HepG2 (cell line): ENCODE measurements around the gene PRSS8. TPM values are rescaled to one million over a fixed set of nuclear protein-coding genes. Genes with fewer than 3 reads are reported as not detected.

Source experiments
- ATAC-seq: fragments of 200-7000 bp; cut with Tn5 transposase; 3 replicates; pipeline ENCODE4 v1.9.1; 2020; ENCODE audit warnings: mild to moderate bottlenecking, moderate library complexity
- BruUV-seq: library from RNA; stranded (reverse); fragments of 400-500 nt; replicated peaks from 2 replicates; lab custom pipeline; 2021; lab: Mats Ljungman, UMichigan
- CTCF ChIA-PET: fragments of 300-600 bp; formaldehyde crosslinking; extraction: SDS; loops from one replicate; lab custom pipeline; 2021; ENCODE audit warnings: low total read pairs, inconsistent platforms, low intra/inter-chr PET ratio; lab: Yijun Ruan, JAX
- POLR2A ChIA-PET: fragments of 350-600 bp; sonication (Branson Sonifier 250); formaldehyde crosslinking; loops from one replicate; lab custom pipeline; 2020; ENCODE audit warnings: antibody characterized with exemption, inconsistent platforms; lab: Yijun Ruan, JAX
- DNase-seq: peaks from one replicate; pipeline ENCODE4 v3.0.0-alpha.2; 2015; ENCODE audit warnings: low spot score
- FAIRE-seq: peaks from 3 replicates; lab custom pipeline; 2011; peaks lifted over from hg19 to GRCh38; lab: Jason Lieb, UNC
- H2AFZ ChIP-seq: one replicate; pipeline ENCODE4 v1.6.1; 2011; ENCODE audit warnings: low read length, inconsistent platforms
- H3K27ac ChIP-seq: fragments of 300-600 bp; 3 replicates; pipeline ENCODE4 v1.8.0; 2011; ENCODE audit warnings: mixed run types, mild to moderate bottlenecking, mixed read lengths, low read length, inconsistent platforms; ENCODE audit not compliant: insufficient read depth; ENCODE audit errors: extremely low read length
- H3K27me3 ChIP-seq, 2 experiments: fragments of 200-600 bp in 1 of 2; 2 replicates in 1 of 2; 3 replicates in 1 of 2; pipeline versions ENCODE4 v1.6.0 to v1.8.0; 2011; ENCODE audit warnings: low read length in 2 of 2, mild to moderate bottlenecking in 2 of 2, moderate library complexity in 2 of 2, inconsistent platforms in 1 of 2; ENCODE audit not compliant: insufficient read depth in 2 of 2, control insufficient read depth in 1 of 2
- H3K36me3 ChIP-seq, 2 experiments: fragments of 200-600 bp in 1 of 2; replicated peaks in 1 of 2; 2 replicates in 1 of 2; 3 replicates in 1 of 2; pipeline versions ENCODE4 v1.5.1 to v1.8.0; 2011; ENCODE audit warnings: low read length in 2 of 2, inconsistent platforms in 1 of 2; ENCODE audit not compliant: insufficient read depth in 2 of 2, control insufficient read depth in 1 of 2
- H3K4me1 ChIP-seq: 2 replicates; pipeline ENCODE4 v1.5.1; 2012; ENCODE audit warnings: low read length, inconsistent platforms; ENCODE audit not compliant: insufficient read depth
- H3K4me2 ChIP-seq: 2 replicates; pipeline ENCODE4 v1.6.0; 2011; ENCODE audit warnings: low read depth, low read length, inconsistent platforms
- H3K4me3 ChIP-seq, 3 experiments: fragments of 200-600 bp in 1 of 3; sonication (generic), shearing (Covaris generic) in 1 of 3; replicated peaks in 1 of 3; 2 replicates each; pipeline ENCODE4 v1.5.1; 2011 to 2016; ENCODE audit warnings: low read length in 3 of 3, inconsistent platforms in 2 of 3, low read depth in 2 of 3, mild to moderate bottlenecking in 2 of 3, control low read depth in 1 of 3, mixed read lengths in 1 of 3; ENCODE audit not compliant: insufficient read depth in 1 of 3
- H3K79me2 ChIP-seq: one replicate; pipeline ENCODE4 v1.6.1; 2011; ENCODE audit warnings: low read length, inconsistent platforms; ENCODE audit not compliant: insufficient read depth
- H3K9ac ChIP-seq: 2 replicates; pipeline ENCODE4 v1.6.0; 2011; ENCODE audit warnings: mild to moderate bottlenecking, low read depth, low read length, inconsistent platforms; ENCODE audit not compliant: insufficient read depth
- H3K9me3 ChIP-seq: 2 replicates; pipeline ENCODE4 v1.5.1; 2012; ENCODE audit warnings: mild to moderate bottlenecking, low read length
- H4K20me1 ChIP-seq: 2 replicates; pipeline ENCODE4 v1.6.0; 2011; ENCODE audit warnings: inconsistent platforms, mild to moderate bottlenecking, low read length, moderate library complexity; ENCODE audit not compliant: insufficient read depth
- CEBPG ChIP-seq: IDR thresholded peaks from 2 replicates; pipeline ENCODE4 v1.6.1; 2016
- ESRRA ChIP-seq: sonication (generic); formaldehyde crosslinking; IDR thresholded peaks from 2 replicates; pipeline ENCODE4 v1.5.1; 2020; ENCODE audit warnings: mild to moderate bottlenecking, low read depth, missing genetic modification reagents
- HNRNPUL1 ChIP-seq: fragments of 200-400 bp; formaldehyde crosslinking; IDR thresholded peaks from 2 replicates; pipeline ENCODE4 v1.6.1; 2017; ENCODE audit warnings: low read depth, mild to moderate bottlenecking, low read length, moderate library complexity
- KLF12 ChIP-seq: sonication (generic); formaldehyde crosslinking; IDR thresholded peaks from 2 replicates; pipeline ENCODE4 v1.4.0; 2020; ENCODE audit warnings: missing genetic modification reagents, borderline replicate concordance
- LCORL ChIP-seq, 2 experiments: fragments of 450-650 bp in 1 of 2; sonication (generic) in 1 of 2; formaldehyde crosslinking in 1 of 2; IDR thresholded peaks; 2 replicates each; pipeline versions ENCODE4 v1.5.0 to v1.6.1; 2017 to 2020; ENCODE audit warnings: antibody characterized with exemption in 1 of 2, missing genetic modification reagents in 1 of 2
- MIXL1 ChIP-seq: IDR thresholded peaks from 2 replicates; pipeline ENCODE4 v1.6.1; 2016
- SYNCRIP ChIP-seq: fragments of 200-400 bp; formaldehyde crosslinking; IDR thresholded peaks from 2 replicates; pipeline ENCODE4 v1.6.1; 2018; ENCODE audit warnings: mild to moderate bottlenecking, low read depth, low read length; ENCODE audit not compliant: insufficient read depth
- ZBTB8A ChIP-seq: sonication (generic); formaldehyde crosslinking; IDR thresholded peaks from 2 replicates; pipeline ENCODE4 v1.4.0; 2020; ENCODE audit warnings: mild to moderate bottlenecking, low read depth, missing genetic modification reagents, borderline replicate concordance
- ZFP36L1 ChIP-seq: sonication (generic); formaldehyde crosslinking; IDR thresholded peaks from 2 replicates; pipeline ENCODE4 v1.8.0; 2022; ENCODE audit warnings: mild to moderate bottlenecking, missing genetic modification reagents, moderate library complexity
- ZNF772 ChIP-seq: sonication (generic); formaldehyde crosslinking; IDR thresholded peaks from 2 replicates; pipeline ENCODE4 v1.5.0; 2020; ENCODE audit warnings: mild to moderate bottlenecking, missing genetic modification reagents
- ZSCAN22 ChIP-seq: sonication (generic); formaldehyde crosslinking; IDR thresholded peaks from 2 replicates; pipeline ENCODE4 v1.4.0; 2020; ENCODE audit warnings: mild to moderate bottlenecking, missing genetic modification reagents
- ZSCAN29 ChIP-seq: sonication (generic); formaldehyde crosslinking; conservative IDR thresholded peaks from 2 replicates; pipeline ENCODE4 v1.4.0; 2020; ENCODE audit warnings: mild to moderate bottlenecking, missing genetic modification reagents
- WGBS: methylation state at CpG from one replicate; pipeline ENCODE4 v1.1.6; 2017; ENCODE audit warnings: low lambda C conversion rate; 5-methylcytosine and 5-hydroxymethylcytosine counted together
- in situ Hi-C: cut with HindIII; loops from 2 replicates; pipeline ENCODE4 v1.10.0; 2017; ENCODE audit warnings: low pct_unique_long_range_greater_than_20kb; ENCODE audit not compliant: extremely low pct_ligation_motif_present
- intact Hi-C: fragments of 100-400 bp; cut with micrococcal nuclease; formaldehyde crosslinking; loops from one replicate; pipeline ENCODE4 v1.10.0; 2022; ENCODE audit not compliant: unreplicated experiment
- polyA plus RNA-seq, 8 experiments: library from polyadenylated mRNA; depleted of rRNA in 3 of 8; stranded (reverse) in 7 of 8; unstranded in 1 of 8; fragments of >200 nt; fragmentation: Illumina TruSeq in 4 of 8; extraction: Trizol in 4 of 8; gene quantifications; 2 replicates each; pipeline versions ENCODE4 v1.2.1 to v1.2.3, GENCODE V29; 2011 to 2016; ENCODE audit warnings: low read depth in 4 of 8, missing spikeins in 1 of 8, mixed read lengths in 1 of 8; ENCODE audit not compliant: insufficient read depth in 1 of 8
- total RNA-seq, 5 experiments: library from RNA; depleted of rRNA; stranded (reverse); fragments of >200 nt; fragmentation: Illumina TruSeq; extraction: Trizol; gene quantifications; 2 replicates each; pipeline ENCODE4 v1.2.3, GENCODE V29; 2016; ENCODE audit warnings: low read depth in 1 of 5
- TF ChIP-seq, protein P1 (sequence below), 2 experiments: sonication (generic) in 1 of 2; formaldehyde crosslinking in 1 of 2; IDR thresholded peaks; 2 replicates each; pipeline versions ENCODE4 v1.4.0 to v1.6.1; 2018 to 2020; ENCODE audit warnings: missing genetic modification reagents in 2 of 2, borderline replicate concordance in 1 of 2, low read depth in 1 of 2, mild to moderate bottlenecking in 1 of 2, missing biosample characterization in 1 of 2
- TF ChIP-seq, protein P2 (sequence below): sonication (generic); formaldehyde crosslinking; IDR thresholded peaks from 2 replicates; pipeline ENCODE4 v1.8.1; 2023; ENCODE audit warnings: mild to moderate bottlenecking, inconsistent platforms, moderate library complexity, missing genetic modification reagents, borderline replicate concordance
- TF ChIP-seq, protein P3 (sequence below): sonication (generic); formaldehyde crosslinking; IDR thresholded peaks from 2 replicates; pipeline ENCODE4 v1.8.0; 2022; ENCODE audit warnings: mild to moderate bottlenecking, missing genetic modification reagents, moderate library complexity

PRSS8 gene
- total and polyA plus RNA-seq, 2 of the 13 experiments (the other 11 are each of a cell fraction or from before 2014, with no cell fraction given), result 2.6 to 7.2 TPM

DNA sequence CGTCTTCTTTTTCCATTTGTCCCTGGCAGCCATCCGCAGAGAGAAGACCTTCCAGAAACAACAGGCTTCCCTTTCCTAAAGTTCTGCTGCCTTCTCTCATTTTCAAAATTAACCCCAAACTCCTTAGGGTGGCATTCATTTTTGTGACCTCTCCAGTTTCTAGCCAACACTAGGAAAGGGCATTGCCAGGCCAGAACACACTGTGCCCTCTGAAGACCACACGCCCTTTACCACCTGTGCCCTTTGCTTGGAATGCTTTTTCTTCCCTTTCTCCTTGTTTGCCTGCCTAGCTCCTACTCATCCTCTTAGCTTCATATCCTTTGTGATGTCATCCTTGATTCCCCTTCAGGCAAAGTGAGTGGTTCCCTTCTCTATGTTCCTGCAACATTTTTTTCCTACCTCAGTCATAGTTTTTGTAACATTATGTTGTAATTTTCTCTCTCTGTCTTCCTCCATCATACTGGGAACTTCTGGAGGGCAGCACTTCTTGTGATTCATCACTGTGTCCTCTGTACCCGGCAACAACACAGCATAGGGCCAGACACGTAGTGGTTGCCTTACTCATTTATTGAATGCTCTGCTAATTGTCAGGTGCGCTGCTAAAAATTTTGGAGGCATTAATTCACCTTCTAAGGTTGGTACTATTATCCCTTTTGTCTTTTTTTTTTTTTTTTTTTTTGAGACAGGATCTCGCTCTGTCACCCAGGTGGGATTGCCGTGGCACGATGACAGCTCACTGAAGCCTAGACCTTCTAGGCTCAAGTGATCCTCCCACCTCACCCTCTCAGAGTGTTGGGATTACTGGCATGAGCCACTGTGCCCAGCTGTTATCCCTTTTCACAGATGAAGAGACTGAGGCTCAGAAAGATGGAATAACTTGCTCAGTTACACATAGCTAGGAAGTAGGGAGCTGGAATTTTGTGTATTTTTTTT, 17.0 kb downstream of the PRSS8 start (continued):
- TF ChIP-seq, protein P1, sequence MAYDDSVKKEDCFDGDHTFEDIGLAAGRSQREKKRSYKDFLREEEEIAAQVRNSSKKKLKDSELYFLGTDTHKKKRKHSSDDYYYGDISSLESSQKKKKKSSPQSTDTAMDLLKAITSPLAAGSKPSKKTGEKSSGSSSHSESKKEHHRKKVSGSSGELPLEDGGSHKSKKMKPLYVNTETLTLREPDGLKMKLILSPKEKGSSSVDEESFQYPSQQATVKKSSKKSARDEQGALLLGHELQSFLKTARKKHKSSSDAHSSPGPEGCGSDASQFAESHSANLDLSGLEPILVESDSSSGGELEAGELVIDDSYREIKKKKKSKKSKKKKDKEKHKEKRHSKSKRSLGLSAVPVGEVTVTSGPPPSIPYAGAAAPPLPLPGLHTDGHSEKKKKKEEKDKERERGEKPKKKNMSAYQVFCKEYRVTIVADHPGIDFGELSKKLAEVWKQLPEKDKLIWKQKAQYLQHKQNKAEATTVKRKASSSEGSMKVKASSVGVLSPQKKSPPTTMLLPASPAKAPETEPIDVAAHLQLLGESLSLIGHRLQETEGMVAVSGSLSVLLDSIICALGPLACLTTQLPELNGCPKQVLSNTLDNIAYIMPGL (CRISPR knock-in tag; IDR thresholded peaks at IDR 0.05; ENCODE audit: borderline replicate concordance in 1 of 2, low read depth in 1 of 2), result 0 out of 4 replicates have a peak, but pooled peaks of 1 of the 2 experiments have one; percentile 8
- TF ChIP-seq ZSCAN22 (0 out of 2 replicates have a peak, but pooled peaks have one; percentile 15), LCORL (IDR thresholded peaks at IDR 0.05) (no peak), LCORL (CRISPR knock-in tag; IDR thresholded peaks at IDR 0.05) (0 out of 2 replicates have a peak, but pooled peaks have one; percentile 23), ESRRA (no peak), ZFP36L1 (CRISPR knock-in tag) (peak; percentile 51; the same call in 1 of the 2 replicates), ZNF772 (CRISPR knock-in tag) (no peak)

DNA sequence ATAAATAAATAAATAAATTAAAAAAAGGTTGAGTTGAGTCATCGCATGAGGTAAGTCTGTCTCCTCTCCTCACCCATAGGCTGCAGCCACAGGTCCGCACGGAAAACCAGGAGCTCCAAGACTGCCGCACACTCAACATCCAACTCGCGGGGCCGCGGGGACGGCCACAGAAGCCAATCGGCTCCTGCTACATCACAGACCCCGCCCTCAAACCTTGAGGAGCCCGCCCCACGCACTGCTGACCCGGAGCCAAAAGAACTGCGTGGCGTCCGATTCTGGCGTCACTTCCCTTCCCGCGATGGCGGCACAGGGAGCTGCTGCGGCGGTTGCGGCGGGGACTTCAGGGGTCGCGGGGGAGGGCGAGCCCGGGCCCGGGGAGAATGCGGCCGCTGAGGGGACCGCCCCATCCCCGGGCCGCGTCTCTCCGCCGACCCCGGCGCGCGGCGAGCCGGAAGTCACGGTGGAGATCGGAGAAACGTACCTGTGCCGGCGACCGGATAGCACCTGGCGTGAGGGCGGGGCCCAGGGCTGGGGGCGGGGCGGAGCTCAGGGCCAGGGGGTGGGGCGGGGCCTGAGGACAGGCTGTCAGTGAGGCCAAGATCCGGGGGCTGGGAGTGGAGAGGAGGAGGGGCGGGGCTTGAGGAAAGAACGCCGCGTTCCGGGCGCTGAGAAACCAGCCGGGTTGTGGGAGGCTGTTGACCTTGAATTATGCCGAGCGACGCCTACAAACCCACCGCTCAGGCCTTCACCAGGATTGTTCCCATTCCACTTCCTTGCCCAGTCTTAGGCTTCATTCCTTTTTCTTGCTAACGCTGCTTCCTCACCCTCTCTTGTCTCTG, 17.9 kb downstream of the PRSS8 start, which contains the start of gene KAT8:
Gene KAT8 (plus strand): TSS at position 281 of the 839 bp plus-strand sequence. CDS start 18 bp downstream, at position 299.
- H2AFZ ChIP-seq, result no peak within 1 kb of the TSS
- ATAC-seq (peak; percentile 93), DNase-seq (peak; percentile 99), FAIRE-seq (peak; percentile 86)
- in situ Hi-C loops (no loop called here), intact Hi-C loops (loop anchor here (1.0 kb wide), 2 partner anchors 25 to 45 kb away; no protein-coding TSS in a partner anchor)
- H3K4me1 ChIP-seq, result peaks cover 36% of the 10 kb centered on the region
- peaks cover 18% of the 10 kb centered on the region for H3K79me2 ChIP-seq
- 3% methylated on average over 34 of the region's 68 CpGs for WGBS
- peak within 1 kb of the TSS; percentile 70 for H3K27ac ChIP-seq
- H3K36me3 ChIP-seq, result peaks cover 12 to 31% of the 10 kb centered on the region in 2 experiments
- CTCF ChIA-PET, result no interaction called here
- peak within 1 kb of the TSS; percentile 89 for H3K4me2 ChIP-seq
- POLR2A ChIA-PET, result interaction anchor here (0.7 to 9.6 kb wide), 51 partner anchors 9 to 756 kb away, joined by 3 to 275 read pairs (median 4); partner anchors contain the start of genes ARMC5, BCKDK, FUS and HSD3B7
- BruUV-seq, result TSS peak; percentile 80
- 0 out of 2 replicates have a peak, but pooled peaks cover 3% of the 10 kb centered on the region for H4K20me1 ChIP-seq
- H3K4me3 ChIP-seq, result peak within 1 kb of the TSS; percentile 67 to 83 (median 81)
- H3K9me3 ChIP-seq, result no peaks in the 10 kb centered on the region
- H3K27me3 ChIP-seq, result no peaks in the 10 kb centered on the region; a peak in 1 of 5 replicates
- peak within 1 kb of the TSS; percentile 77 for H3K9ac ChIP-seq
- TF ChIP-seq CEBPG (CRISPR knock-in tag), result peak; percentile 59
- TF ChIP-seq ZBTB8A (CRISPR knock-in tag), result no peak
- TF ChIP-seq, protein P2, sequence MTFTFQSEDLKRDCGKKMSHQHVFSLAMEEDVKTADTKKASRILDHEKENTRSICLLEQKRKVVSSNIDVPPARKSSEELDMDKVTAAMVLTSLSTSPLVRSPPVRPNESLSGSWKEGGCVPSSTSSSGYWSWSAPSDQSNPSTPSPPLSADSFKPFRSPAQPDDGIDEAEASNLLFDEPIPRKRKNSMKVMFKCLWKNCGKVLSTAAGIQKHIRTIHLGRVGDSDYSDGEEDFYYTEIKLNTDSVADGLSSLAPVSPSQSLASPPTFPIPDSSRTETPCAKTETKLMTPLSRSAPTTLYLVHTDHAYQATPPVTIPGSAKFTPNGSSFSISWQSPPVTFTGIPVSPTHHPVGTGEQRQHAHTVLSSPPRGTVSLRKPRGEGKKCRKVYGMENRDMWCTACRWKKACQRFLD, result peak; percentile 88
- peak; percentile 64 for TF ChIP-seq ZSCAN29 (CRISPR knock-in tag)
- no peak for TF ChIP-seq KLF12 (CRISPR knock-in tag)
- TF ChIP-seq SYNCRIP, result no peak
- TF ChIP-seq MIXL1 (CRISPR knock-in tag), result peak; percentile 63; the same call in 1 of the 2 replicates
- TF ChIP-seq, protein P3, sequence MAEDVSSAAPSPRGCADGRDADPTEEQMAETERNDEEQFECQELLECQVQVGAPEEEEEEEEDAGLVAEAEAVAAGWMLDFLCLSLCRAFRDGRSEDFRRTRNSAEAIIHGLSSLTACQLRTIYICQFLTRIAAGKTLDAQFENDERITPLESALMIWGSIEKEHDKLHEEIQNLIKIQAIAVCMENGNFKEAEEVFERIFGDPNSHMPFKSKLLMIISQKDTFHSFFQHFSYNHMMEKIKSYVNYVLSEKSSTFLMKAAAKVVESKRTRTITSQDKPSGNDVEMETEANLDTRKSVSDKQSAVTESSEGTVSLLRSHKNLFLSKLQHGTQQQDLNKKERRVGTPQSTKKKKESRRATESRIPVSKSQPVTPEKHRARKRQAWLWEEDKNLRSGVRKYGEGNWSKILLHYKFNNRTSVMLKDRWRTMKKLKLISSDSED, result no peak
- no peak for TF ChIP-seq HNRNPUL1
